ENCODE data around the gene PTRHD1.
A peak's percentile ranks its signal among the peaks of the same experiment; 100 is the strongest.

The PTRHD1 gene

DNA sequence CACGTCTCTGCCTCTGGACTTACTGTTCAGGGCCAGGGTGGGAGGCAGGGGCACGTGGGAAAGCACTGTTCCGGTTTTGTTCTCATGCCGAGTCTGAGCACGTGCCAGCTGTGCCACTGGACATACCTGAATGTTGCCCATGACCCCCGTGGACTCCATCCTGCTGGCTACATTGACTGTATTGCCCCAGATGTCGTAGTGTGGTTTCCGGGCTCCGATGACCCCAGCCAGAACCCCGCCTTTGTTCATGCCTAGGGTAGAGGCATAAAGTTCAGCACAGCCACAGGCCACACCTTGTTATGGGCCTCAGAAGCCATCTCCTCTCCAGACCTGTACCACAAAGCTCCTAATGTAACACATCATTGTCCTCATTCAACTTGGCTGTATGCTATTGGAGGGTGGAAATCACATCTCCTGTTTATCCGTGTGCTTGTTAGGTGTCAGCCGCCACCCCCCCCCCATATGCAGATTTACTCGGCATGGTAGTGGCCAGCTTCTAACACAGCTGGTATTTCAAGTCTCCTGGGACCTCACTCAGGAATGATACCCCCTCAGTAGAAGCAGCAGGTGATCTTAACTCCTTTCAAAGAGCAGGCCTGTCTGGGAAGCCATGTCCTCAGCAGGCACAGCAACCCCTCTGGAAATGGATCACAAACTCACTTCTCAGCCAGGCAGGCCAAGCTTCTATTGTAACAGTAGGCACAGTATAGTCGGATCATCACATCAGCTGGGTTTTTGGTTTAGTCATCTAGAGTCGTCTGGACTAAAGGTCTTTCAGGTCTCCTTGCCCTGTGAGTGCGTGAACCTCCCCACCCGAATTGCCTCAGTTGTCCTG is 27.6 kb upstream of the PTRHD1 start:
- peaks cover 22% of the 10 kb centered on the region for H3K4me1 ChIP-seq (ENCODE audit: control insufficient read depth, insufficient read depth, low read length, unreplicated experiment)
- H2AFZ ChIP-seq (ENCODE audit: low read length, unreplicated experiment) = no peak overlapping the region
- H3K79me2 ChIP-seq (ENCODE audit: control insufficient read depth, insufficient read depth, low read length, unreplicated experiment) = peaks cover 9% of the 10 kb centered on the region
- peaks cover 25% of the 10 kb centered on the region for H3K36me3 ChIP-seq (ENCODE audit: insufficient read depth, low read length)
- no peaks in the 10 kb centered on the region for H3K27me3 ChIP-seq (ENCODE audit: insufficient read depth, low read length)
- no peak overlapping the region for H3K4me3 ChIP-seq (ENCODE audit: low read depth, low read length)
- no peak overlapping the region for H3K27ac ChIP-seq (ENCODE audit: low read depth, low read length)

DNA sequence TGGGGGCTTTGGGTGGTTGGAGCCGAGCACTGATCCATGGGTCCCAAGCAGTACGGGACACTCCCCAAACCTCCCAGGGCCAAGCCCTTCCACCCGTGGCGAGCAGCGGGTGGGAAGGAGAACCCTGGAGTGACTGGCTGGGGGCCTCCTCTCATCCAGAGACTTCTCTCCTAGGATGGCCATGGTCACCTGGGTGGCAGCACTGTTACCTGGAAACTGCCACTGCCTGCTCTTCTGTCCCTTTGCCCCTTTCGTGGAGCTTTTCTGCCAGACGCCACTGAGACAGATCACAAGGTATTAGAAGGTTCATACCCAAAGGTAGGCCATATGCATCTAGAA is 27.0 kb upstream of the PTRHD1 start:
- Histone ChIP-seq H3K4me1 (ENCODE audit: control insufficient read depth, insufficient read depth, low read length, unreplicated experiment) (peaks cover 27% of the 10 kb centered on the region), H3K4me3 (ENCODE audit: low read depth, low read length) (no peak overlapping the region), H3K79me2 (ENCODE audit: control insufficient read depth, insufficient read depth, low read length, unreplicated experiment) (peaks cover 14% of the 10 kb centered on the region), H3K27ac (ENCODE audit: low read depth, low read length) (no peak overlapping the region), H3K36me3 (ENCODE audit: insufficient read depth, low read length) (peaks cover 31% of the 10 kb centered on the region), H2AFZ (ENCODE audit: low read length, unreplicated experiment) (no peak overlapping the region), H3K27me3 (ENCODE audit: insufficient read depth, low read length) (no peaks in the 10 kb centered on the region)

DNA sequence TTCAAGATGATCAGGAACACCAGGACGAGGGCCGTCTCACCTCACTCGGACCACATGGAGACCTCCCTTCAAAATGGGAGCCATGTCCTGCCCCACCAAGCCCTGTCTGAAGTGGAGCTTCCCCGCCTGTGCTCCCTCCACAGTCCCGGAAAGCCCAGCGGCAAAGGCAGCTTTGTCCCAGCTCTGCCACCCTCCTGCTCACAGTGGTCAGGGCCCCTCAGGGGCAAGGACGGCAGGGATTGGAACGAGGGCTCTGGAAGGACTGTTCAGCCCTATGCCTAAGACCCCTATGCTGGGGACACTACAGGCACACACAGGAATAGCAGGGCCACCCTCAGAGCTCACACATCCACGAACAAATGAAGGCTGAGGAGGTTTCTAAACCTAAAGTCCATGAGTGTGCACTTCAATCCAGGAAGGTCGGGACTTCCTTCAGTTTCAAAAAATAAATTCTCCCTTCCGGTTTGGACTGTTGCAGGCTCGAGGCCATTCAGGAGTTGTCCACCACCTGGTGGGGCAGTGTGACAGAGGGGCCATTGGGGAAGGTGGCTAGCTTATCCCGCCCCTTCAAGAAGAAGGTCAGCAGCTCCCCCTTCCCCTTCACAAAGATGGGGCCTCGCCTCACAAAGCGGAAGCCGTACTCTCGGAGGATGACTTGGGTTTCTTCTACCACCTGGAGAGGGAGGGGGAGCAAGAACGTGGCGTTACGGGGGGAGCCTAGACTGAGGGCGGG is 26.4 kb upstream of the PTRHD1 start:
- Histone ChIP-seq H3K4me1 (ENCODE audit: control insufficient read depth, insufficient read depth, low read length, unreplicated experiment) (peaks cover 28% of the 10 kb centered on the region), H3K79me2 (ENCODE audit: control insufficient read depth, insufficient read depth, low read length, unreplicated experiment) (peaks cover 17% of the 10 kb centered on the region), H3K36me3 (ENCODE audit: insufficient read depth, low read length) (peaks cover 32% of the 10 kb centered on the region), H3K27me3 (ENCODE audit: insufficient read depth, low read length) (no peaks in the 10 kb centered on the region), H2AFZ (ENCODE audit: low read length, unreplicated experiment) (no peak overlapping the region), H3K4me3 (ENCODE audit: low read depth, low read length) (no peak overlapping the region), H3K27ac (ENCODE audit: low read depth, low read length) (peak overlapping the region; percentile 80)

- peaks cover 37% of the 10 kb centered on the region for H3K36me3 ChIP-seq (ENCODE audit: insufficient read depth, low read length)
- H3K4me1 ChIP-seq (ENCODE audit: control insufficient read depth, insufficient read depth, low read length, unreplicated experiment) = peaks cover 28% of the 10 kb centered on the region
- no peak overlapping the region for H3K4me3 ChIP-seq (ENCODE audit: low read depth, low read length)
- H3K79me2 ChIP-seq (ENCODE audit: control insufficient read depth, insufficient read depth, low read length, unreplicated experiment) = peaks cover 26% of the 10 kb centered on the region
- H3K27me3 ChIP-seq (ENCODE audit: insufficient read depth, low read length) = no peaks in the 10 kb centered on the region
- peak overlapping the region; percentile 80 for H3K27ac ChIP-seq (ENCODE audit: low read depth, low read length)
- no peak overlapping the region for H2AFZ ChIP-seq (ENCODE audit: low read length, unreplicated experiment)
Observed at GRCh38 chr2:24818721-24819167, 25.6 kb upstream of the PTRHD1 start.

- Histone ChIP-seq H3K27me3 (ENCODE audit: insufficient read depth, low read length) (no peaks in the 10 kb centered on the region), H3K36me3 (ENCODE audit: insufficient read depth, low read length) (peaks cover 37% of the 10 kb centered on the region), H3K4me1 (ENCODE audit: control insufficient read depth, insufficient read depth, low read length, unreplicated experiment) (peaks cover 28% of the 10 kb centered on the region), H2AFZ (ENCODE audit: low read length, unreplicated experiment) (no peak overlapping the region), H3K79me2 (ENCODE audit: control insufficient read depth, insufficient read depth, low read length, unreplicated experiment) (peaks cover 43% of the 10 kb centered on the region), H3K4me3 (ENCODE audit: low read depth, low read length) (no peak overlapping the region), H3K27ac (ENCODE audit: low read depth, low read length) (peak overlapping the region; percentile 80)
Observed at GRCh38 chr2:24816884-24817283, 23.7 kb upstream of the PTRHD1 start.

GRCh38 chr2:24816404-24816803 is 23.2 kb upstream of the PTRHD1 start:
- Histone ChIP-seq H3K4me3 (ENCODE audit: low read depth, low read length) (no peak overlapping the region), H3K27me3 (ENCODE audit: insufficient read depth, low read length) (no peaks in the 10 kb centered on the region), H3K27ac (ENCODE audit: low read depth, low read length) (peak overlapping the region; percentile 80), H3K4me1 (ENCODE audit: control insufficient read depth, insufficient read depth, low read length, unreplicated experiment) (peaks cover 28% of the 10 kb centered on the region), H2AFZ (ENCODE audit: low read length, unreplicated experiment) (no peak overlapping the region), H3K79me2 (ENCODE audit: control insufficient read depth, insufficient read depth, low read length, unreplicated experiment) (peaks cover 46% of the 10 kb centered on the region), H3K36me3 (ENCODE audit: insufficient read depth, low read length) (peaks cover 37% of the 10 kb centered on the region)

- peaks cover 29% of the 10 kb centered on the region for H3K36me3 ChIP-seq (ENCODE audit: insufficient read depth, low read length)
- peaks cover 53% of the 10 kb centered on the region for H3K79me2 ChIP-seq (ENCODE audit: control insufficient read depth, insufficient read depth, low read length, unreplicated experiment)
- no peak overlapping the region for H3K4me3 ChIP-seq (ENCODE audit: low read depth, low read length)
- H2AFZ ChIP-seq (ENCODE audit: low read length, unreplicated experiment) = no peak overlapping the region
- H3K4me1 ChIP-seq (ENCODE audit: control insufficient read depth, insufficient read depth, low read length, unreplicated experiment) = peaks cover 28% of the 10 kb centered on the region
- H3K27me3 ChIP-seq (ENCODE audit: insufficient read depth, low read length) = no peaks in the 10 kb centered on the region
- 0 out of 2 replicates have a peak overlapping the region, but pooled peaks have one; percentile 7 for H3K27ac ChIP-seq (ENCODE audit: low read depth, low read length)
Observed at GRCh38 chr2:24815171-24815570, 22.0 kb upstream of the PTRHD1 start.

- Histone ChIP-seq H3K27ac (ENCODE audit: low read depth, low read length) (no peak overlapping the region), H2AFZ (ENCODE audit: low read length, unreplicated experiment) (no peak overlapping the region), H3K79me2 (ENCODE audit: control insufficient read depth, insufficient read depth, low read length, unreplicated experiment) (peaks cover 60% of the 10 kb centered on the region), H3K4me3 (ENCODE audit: low read depth, low read length) (no peak overlapping the region), H3K27me3 (ENCODE audit: insufficient read depth, low read length) (no peaks in the 10 kb centered on the region), H3K36me3 (ENCODE audit: insufficient read depth, low read length) (peaks cover 25% of the 10 kb centered on the region), H3K4me1 (ENCODE audit: control insufficient read depth, insufficient read depth, low read length, unreplicated experiment) (peaks cover 34% of the 10 kb centered on the region)
Observed at GRCh38 chr2:24814516-24814915, 21.3 kb upstream of the PTRHD1 start.

DNA sequence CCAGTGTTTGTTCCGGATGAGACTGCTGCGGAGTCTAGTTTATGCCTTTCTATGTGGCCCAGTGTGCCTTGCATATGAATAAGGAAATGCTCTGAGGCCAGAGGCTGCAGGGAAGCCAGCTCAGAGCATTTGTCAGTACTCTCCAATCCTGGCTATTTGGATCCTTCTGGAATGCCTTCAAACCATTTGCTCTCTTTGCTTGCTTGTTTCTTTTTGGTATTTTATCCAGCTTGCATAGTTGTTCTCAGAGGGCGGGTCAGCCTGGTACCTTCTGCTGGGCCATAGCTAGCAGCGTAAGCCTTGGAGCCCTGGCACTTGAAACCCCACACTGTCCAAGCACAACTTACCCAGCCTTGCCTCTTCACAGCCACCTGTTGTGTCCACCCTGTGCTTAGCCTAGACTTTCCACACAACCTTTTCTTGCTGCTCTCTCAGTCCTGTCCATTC is 20.5 kb upstream of the PTRHD1 start:
- H2AFZ ChIP-seq (ENCODE audit: low read length, unreplicated experiment) = no peak overlapping the region
- no peak overlapping the region for H3K4me3 ChIP-seq (ENCODE audit: low read depth, low read length)
- H3K36me3 ChIP-seq (ENCODE audit: insufficient read depth, low read length) = peaks cover 22% of the 10 kb centered on the region
- H3K79me2 ChIP-seq (ENCODE audit: control insufficient read depth, insufficient read depth, low read length, unreplicated experiment) = peaks cover 68% of the 10 kb centered on the region
- no peak overlapping the region for H3K27ac ChIP-seq (ENCODE audit: low read depth, low read length)
- H3K27me3 ChIP-seq (ENCODE audit: insufficient read depth, low read length) = no peaks in the 10 kb centered on the region
- peaks cover 36% of the 10 kb centered on the region for H3K4me1 ChIP-seq (ENCODE audit: control insufficient read depth, insufficient read depth, low read length, unreplicated experiment)

GRCh38 chr2:24809316-24810007 is 16.3 kb upstream of the PTRHD1 start:
- H2AFZ ChIP-seq (ENCODE audit: low read length, unreplicated experiment) = no peak overlapping the region
- H3K4me3 ChIP-seq (ENCODE audit: low read depth, low read length) = peak overlapping the region; percentile 47
- H3K27ac ChIP-seq (ENCODE audit: low read depth, low read length) = peak overlapping the region; percentile 68
- peaks cover 13% of the 10 kb centered on the region for H3K36me3 ChIP-seq (ENCODE audit: insufficient read depth, low read length)
- no peaks in the 10 kb centered on the region for H3K27me3 ChIP-seq (ENCODE audit: insufficient read depth, low read length)
- H3K4me1 ChIP-seq (ENCODE audit: control insufficient read depth, insufficient read depth, low read length, unreplicated experiment) = peaks cover 25% of the 10 kb centered on the region
- H3K79me2 ChIP-seq (ENCODE audit: control insufficient read depth, insufficient read depth, low read length, unreplicated experiment) = peaks cover 78% of the 10 kb centered on the region

Data from ACC112 (cell line).